NCI-H82 treated with DMSO at 0.1 percent for 48 hours (cell line): ENCODE results near the gene ST3GAL2.
"Not testable (repeated sequence)": the region's sequence is repeated elsewhere in the genome, so short reads cannot be mapped to it uniquely, and the experiment has no call there.

Source experiments
- DNase-seq: peaks from one replicate; lab custom pipeline; 2025; ENCODE audit not compliant: unreplicated experiment; lab: John Stamatoyannopoulos, UW

The ST3GAL2 gene

DNA sequence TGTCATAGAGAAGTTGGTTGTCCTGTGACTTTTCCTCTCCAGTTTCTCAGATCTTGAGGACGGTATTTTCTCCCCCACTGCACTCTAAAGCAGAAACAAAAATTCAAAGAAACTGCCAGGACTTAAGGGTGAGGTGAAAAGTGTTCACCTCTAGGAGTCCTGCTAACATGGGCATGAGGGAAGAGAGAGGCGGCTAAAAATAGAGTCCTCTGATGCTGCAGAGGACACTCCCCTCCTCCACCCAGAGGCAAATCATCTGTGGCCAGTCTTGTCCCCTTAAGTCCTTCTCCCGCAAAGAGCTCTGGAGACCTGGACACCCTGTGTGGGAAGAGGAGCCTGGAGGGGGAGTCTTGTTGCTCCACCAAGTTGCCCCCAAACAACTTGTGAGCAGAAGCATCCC, 96.9 kb downstream of the ST3GAL2 start:
- DNase-seq = no peak

DNA sequence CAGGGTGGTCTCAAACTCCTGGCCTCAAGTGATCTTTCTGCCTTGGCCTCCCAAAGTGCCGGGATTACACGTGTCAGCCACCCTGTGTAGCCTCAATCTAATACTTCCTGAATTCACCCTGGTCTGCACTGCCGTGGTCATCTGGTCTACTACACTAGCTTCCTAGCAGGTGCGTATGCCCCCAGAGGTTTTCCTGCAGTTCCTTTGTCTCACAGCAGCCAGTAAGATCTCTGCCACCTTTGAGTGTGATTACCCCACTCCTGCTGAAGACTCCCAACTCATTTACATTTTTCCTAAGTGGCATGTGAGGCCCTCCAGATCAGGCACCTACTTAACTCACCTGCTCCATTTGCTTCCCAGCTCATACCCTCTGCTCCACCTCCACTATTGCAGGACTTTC, 97.3 kb downstream of the ST3GAL2 start:
- no peak for DNase-seq

DNA sequence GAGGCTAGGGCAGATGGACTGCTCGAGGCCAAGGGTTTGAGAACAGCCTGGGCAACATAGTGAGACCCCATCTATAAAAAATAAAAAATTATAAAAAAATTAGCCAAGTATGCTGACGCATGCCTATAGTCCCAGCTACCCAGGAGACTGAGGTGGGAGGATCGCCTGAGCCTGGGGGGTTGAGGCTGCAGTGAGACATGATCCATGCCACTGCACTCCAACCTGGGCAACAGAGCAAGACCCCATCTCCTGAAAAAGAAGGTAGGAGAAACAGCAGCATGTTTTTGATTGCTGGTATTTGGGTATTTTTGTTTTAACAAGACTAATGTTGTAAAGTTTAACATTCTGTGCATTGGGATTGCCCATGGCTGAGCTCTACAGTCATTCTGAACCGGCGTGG, 101.1 kb downstream of the ST3GAL2 start:
- DNase-seq = no peak

DNA sequence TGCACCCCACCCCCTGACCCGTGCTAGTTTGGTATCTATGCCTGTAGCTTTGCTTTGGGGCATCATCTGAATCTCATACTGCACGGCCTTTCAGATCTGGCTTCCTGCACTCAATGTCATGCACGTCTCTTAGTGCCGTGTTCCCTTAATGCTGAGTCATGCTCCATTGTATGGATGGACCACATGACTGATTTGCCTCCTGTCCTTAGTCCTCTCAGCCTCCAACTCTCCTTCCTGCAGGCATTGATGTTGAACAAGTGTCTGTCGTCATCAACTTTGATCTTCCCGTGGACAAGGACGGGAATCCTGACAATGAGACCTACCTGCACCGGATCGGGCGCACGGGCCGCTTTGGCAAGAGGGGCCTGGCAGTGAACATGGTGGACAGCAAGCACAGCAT, 106.2 kb downstream of the ST3GAL2 start:
- DNase-seq = not testable (repeated sequence)

- no peak for DNase-seq
Measured at GRCh38 chr16:70331588-70332358, 107.1 kb downstream of the ST3GAL2 start.

DNA sequence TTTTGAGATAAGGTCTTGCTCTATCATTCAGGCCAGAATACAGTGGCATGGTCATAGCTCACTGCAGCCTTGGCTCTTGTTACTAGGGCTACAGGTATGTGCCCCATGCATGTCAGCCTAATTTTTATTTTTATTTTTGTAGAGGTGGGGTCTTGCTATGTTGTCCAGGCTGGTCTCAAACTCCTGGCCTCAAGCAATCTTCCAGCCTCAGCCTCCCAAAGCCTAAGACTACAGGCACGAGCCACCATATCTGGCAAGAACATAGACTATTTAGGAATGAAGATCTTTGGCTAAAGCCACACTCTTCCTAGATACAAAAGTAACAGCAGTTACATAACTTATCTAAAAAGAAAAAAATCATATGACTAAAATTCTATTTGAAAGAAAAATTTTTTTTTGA, 107.8 kb downstream of the ST3GAL2 start:
- no peak for DNase-seq
